ENCODE measurements around the gene DLX3. TPM values are rescaled to one million over a fixed set of nuclear protein-coding genes. Genes with fewer than 3 reads are reported as not detected.

DLX3 gene
- total and polyA plus RNA-seq, 2 of the 8 experiments (the other 6 are each of a cell fraction or from before 2014, with no cell fraction given): 0.15 to 0.20 TPM

DNA sequence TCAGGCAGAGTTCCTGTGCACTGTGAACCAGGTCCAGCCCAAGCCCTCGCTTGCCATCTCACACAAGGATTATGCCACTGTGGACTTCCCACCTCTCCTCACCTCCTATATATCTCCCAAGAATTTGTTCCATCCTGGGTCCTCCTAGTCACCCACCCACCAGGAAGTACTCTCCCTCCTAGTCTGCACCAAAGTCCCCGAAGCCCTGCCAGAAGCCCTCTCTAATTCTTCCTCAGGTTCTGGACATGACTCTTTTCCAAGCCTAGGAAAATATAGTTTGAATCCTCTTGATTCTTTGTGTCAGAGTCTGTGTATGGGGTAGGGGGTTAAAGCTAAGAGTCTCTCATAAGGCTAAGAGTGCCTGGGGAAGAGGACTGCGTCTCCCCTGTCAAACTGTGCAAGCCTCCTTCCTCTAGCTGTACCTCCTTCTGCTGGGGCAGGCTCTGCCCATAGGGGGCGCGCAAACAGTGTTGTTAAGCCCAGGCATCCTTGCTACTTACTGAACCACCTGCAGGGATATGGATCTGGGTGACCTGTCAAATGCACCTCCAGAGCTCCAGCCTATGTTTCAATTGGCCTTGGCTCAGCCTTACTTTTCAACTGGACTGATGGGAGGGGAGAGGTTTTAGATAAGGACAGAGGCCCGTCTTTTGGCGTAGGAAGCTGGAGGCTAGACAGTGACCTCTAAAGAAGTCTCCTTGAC is 42.7 kb downstream of the DLX3 start (continued):
- TF ChIP-seq, protein P1, sequence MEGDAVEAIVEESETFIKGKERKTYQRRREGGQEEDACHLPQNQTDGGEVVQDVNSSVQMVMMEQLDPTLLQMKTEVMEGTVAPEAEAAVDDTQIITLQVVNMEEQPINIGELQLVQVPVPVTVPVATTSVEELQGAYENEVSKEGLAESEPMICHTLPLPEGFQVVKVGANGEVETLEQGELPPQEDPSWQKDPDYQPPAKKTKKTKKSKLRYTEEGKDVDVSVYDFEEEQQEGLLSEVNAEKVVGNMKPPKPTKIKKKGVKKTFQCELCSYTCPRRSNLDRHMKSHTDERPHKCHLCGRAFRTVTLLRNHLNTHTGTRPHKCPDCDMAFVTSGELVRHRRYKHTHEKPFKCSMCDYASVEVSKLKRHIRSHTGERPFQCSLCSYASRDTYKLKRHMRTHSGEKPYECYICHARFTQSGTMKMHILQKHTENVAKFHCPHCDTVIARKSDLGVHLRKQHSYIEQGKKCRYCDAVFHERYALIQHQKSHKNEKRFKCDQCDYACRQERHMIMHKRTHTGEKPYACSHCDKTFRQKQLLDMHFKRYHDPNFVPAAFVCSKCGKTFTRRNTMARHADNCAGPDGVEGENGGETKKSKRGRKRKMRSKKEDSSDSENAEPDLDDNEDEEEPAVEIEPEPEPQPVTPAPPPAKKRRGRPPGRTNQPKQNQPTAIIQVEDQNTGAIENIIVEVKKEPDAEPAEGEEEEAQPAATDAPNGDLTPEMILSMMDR (IDR thresholded peaks at IDR 0.05; ENCODE audit: control extremely low read depth in 1 of 3, insufficient read depth in 1 of 3, low read depth in 1 of 3, low read length in 3 of 3): peak; percentile 94 to 99 (median 97)
- no peak for TF ChIP-seq BACH1 (IDR thresholded peaks at IDR 0.05; ENCODE audit: low read length)
- no peak for TF ChIP-seq TAF1 (IDR thresholded peaks at IDR 0.05; ENCODE audit: low read depth, low read length)
- TF ChIP-seq TCF12 (IDR thresholded peaks at IDR 0.05; ENCODE audit: low read depth, low read length): peak; percentile 34; the same call in 1 of the 2 replicates
- TF ChIP-seq NANOG (IDR thresholded peaks at IDR 0.05; ENCODE audit: insufficient read depth, low read depth, low read length, poor library complexity, severe bottlenecking): no peak
- no peak for TF ChIP-seq KDM1A (IDR thresholded peaks at IDR 0.05; ENCODE audit: borderline replicate concordance, low read length)
- no peak for TF ChIP-seq SP4 (IDR thresholded peaks at IDR 0.05; ENCODE audit: low read length)
